Endothelial cell of umbilical vein (primary cell): Measurements from ENCODE around the gene ANXA4. TPM values are rescaled to one million over a fixed set of nuclear protein-coding genes. Genes with fewer than 3 reads are reported as not detected.

Source experiments
- BruUV-seq: library from RNA; stranded (reverse); fragments of 400-500 nt; replicated peaks from 2 replicates; lab custom pipeline; 2021; lab: Mats Ljungman, UMichigan
- CTCF ChIA-PET: fragments of 300-600, 350-600 bp; sonication (Branson Sonifier 250); formaldehyde crosslinking; loops from one replicate; lab custom pipeline; 2021; ENCODE audit warnings: antibody characterized with exemption, inconsistent platforms; lab: Charles Lee
- POLR2A ChIA-PET: fragments of 300-600, 350-600 bp; sonication (Branson Sonifier 250); formaldehyde crosslinking; loops from one replicate; lab custom pipeline; 2021; ENCODE audit warnings: antibody characterized with exemption, inconsistent platforms; lab: Charles Lee
- DNase-seq: peaks from one replicate; pipeline ENCODE4 v3.0.0-alpha.2; 2011; ENCODE audit warnings: low read depth, low spot score
- FAIRE-seq: peaks from 2 replicates; lab custom pipeline; 2011; peaks lifted over from hg19 to GRCh38; lab: Jason Lieb, UNC
- H2AFZ ChIP-seq: 2 replicates; pipeline ENCODE4 v1.6.0; 2012; ENCODE audit warnings: low read depth, low read length, control low read depth, inconsistent platforms
- H3K27ac ChIP-seq: 2 replicates; pipeline ENCODE4 v1.5.1; 2011; ENCODE audit warnings: low read depth, mild to moderate bottlenecking, control low read depth, low read length, moderate library complexity; ENCODE audit not compliant: insufficient read depth
- H3K27me3 ChIP-seq, 2 experiments: 2 replicates each; pipeline versions ENCODE4 v1.6.0 to v1.6.1; 2011; ENCODE audit warnings: low read length in 2 of 2, mixed read lengths in 1 of 2; ENCODE audit not compliant: control insufficient read depth in 2 of 2, insufficient read depth in 2 of 2
- H3K36me3 ChIP-seq, 2 experiments: 2 replicates in 1 of 2; 3 replicates in 1 of 2; pipeline ENCODE4 v1.5.1; 2011; ENCODE audit warnings: low read length in 2 of 2, mild to moderate bottlenecking in 1 of 2, moderate library complexity in 1 of 2; ENCODE audit not compliant: control insufficient read depth in 2 of 2, insufficient read depth in 2 of 2; ENCODE audit errors: extremely low read depth in 1 of 2
- H3K4me1 ChIP-seq: 3 replicates; pipeline ENCODE4 v1.5.1; 2011; ENCODE audit warnings: mild to moderate bottlenecking, low read length; ENCODE audit not compliant: control insufficient read depth, insufficient read depth; ENCODE audit errors: extremely low read depth
- H3K4me2 ChIP-seq: 2 replicates; pipeline ENCODE4 v1.6.1; 2011; ENCODE audit warnings: low read length, control low read depth, mixed read lengths; ENCODE audit not compliant: insufficient read depth
- H3K4me3 ChIP-seq, 3 experiments: fragments of 200-600 bp in 1 of 3; sonication (generic), shearing (Covaris generic) in 1 of 3; replicated peaks in 1 of 3; 2 replicates each; pipeline ENCODE4 v1.5.1; 2011 to 2016; ENCODE audit warnings: control low read depth in 3 of 3, low read length in 3 of 3, mild to moderate bottlenecking in 2 of 3, inconsistent platforms in 1 of 3, low read depth in 1 of 3, moderate library complexity in 1 of 3; ENCODE audit not compliant: insufficient read depth in 1 of 3
- H3K79me2 ChIP-seq: 2 replicates; pipeline ENCODE4 v1.6.0; 2012; ENCODE audit warnings: low read length, inconsistent platforms; ENCODE audit not compliant: control insufficient read depth, insufficient read depth
- H3K9ac ChIP-seq: replicated peaks from 2 replicates; pipeline ENCODE3; 2011; ENCODE audit warnings: low read length, control low read depth; ENCODE audit not compliant: insufficient read depth; ENCODE audit errors: extremely low read depth
- H3K9me1 ChIP-seq: replicated peaks from 3 replicates; pipeline ENCODE4 v1.6.0; 2011; ENCODE audit warnings: mild to moderate bottlenecking, low read length; ENCODE audit not compliant: control insufficient read depth, insufficient read depth; ENCODE audit errors: extremely low read depth
- H3K9me3 ChIP-seq: replicated peaks from 2 replicates; pipeline ENCODE4 v1.5.1; 2012; ENCODE audit warnings: low read length, inconsistent platforms; ENCODE audit not compliant: control insufficient read depth, insufficient read depth
- H4K20me1 ChIP-seq: replicated peaks from 2 replicates; pipeline ENCODE3; 2011; ENCODE audit warnings: mild to moderate bottlenecking, low read length; ENCODE audit not compliant: control insufficient read depth, insufficient read depth; ENCODE audit errors: extremely low read depth
- CTCF ChIP-seq, 2 donors: IDR thresholded peaks; 1 replicate in 1 of 2; 2 replicates in 1 of 2; pipeline ENCODE4 v1.5.1; 2011; ENCODE audit warnings: low read length in 2 of 2, mild to moderate bottlenecking in 2 of 2, moderate library complexity in 2 of 2, control low read depth in 1 of 2, inconsistent platforms in 1 of 2, low read depth in 1 of 2; ENCODE audit not compliant: insufficient read depth in 1 of 2; ENCODE audit errors: extremely low read depth in 1 of 2
- EZH2 ChIP-seq: IDR thresholded peaks from 2 replicates; pipeline ENCODE4 v1.6.1; 2012; ENCODE audit warnings: borderline replicate concordance, low read depth, mild to moderate bottlenecking, moderate library complexity, low read length, inconsistent platforms; ENCODE audit not compliant: severe bottlenecking
- FOS ChIP-seq: IDR thresholded peaks from 2 replicates; pipeline ENCODE4 v1.6.1; 2011; ENCODE audit warnings: mild to moderate bottlenecking, low read length, moderate library complexity, borderline replicate concordance; ENCODE audit not compliant: insufficient read depth
- GATA2 ChIP-seq: IDR thresholded peaks from 2 replicates; pipeline ENCODE4 v1.7.0; 2011; ENCODE audit warnings: low read depth, mild to moderate bottlenecking, moderate library complexity, mixed read lengths, low read length; ENCODE audit not compliant: insufficient read length, insufficient read depth
- JUN ChIP-seq: IDR thresholded peaks from 2 replicates; pipeline ENCODE4 v1.6.1; 2011; ENCODE audit warnings: borderline replicate concordance, low read depth; ENCODE audit not compliant: insufficient read length, insufficient read depth
- MAX ChIP-seq: IDR thresholded peaks from 2 replicates; pipeline ENCODE4 v1.6.1; 2011; ENCODE audit not compliant: insufficient read depth, insufficient read length
- MYC ChIP-seq: IDR thresholded peaks from one replicate; pipeline ENCODE4 v1.6.1; 2011; ENCODE audit warnings: mild to moderate bottlenecking, low read depth, low read length
- POLR2A ChIP-seq: IDR thresholded peaks from 2 replicates; pipeline ENCODE4 v1.6.1; 2012; ENCODE audit warnings: low read depth, mild to moderate bottlenecking, control low read depth, low read length
- POLR2AphosphoS5 ChIP-seq: IDR thresholded peaks from 2 replicates; pipeline ENCODE4 v1.6.1; 2012; ENCODE audit warnings: low read depth, mild to moderate bottlenecking, control low read depth, low read length, moderate library complexity; ENCODE audit not compliant: insufficient read depth
- dilution Hi-C: fragments of 300-500 bp; cut with MboI; formaldehyde crosslinking; loops from one replicate; pipeline ENCODE4 v1.15.0; 2019; ENCODE audit warnings: low sequenced_read_pairs; ENCODE audit not compliant: extremely low pct_ligation_motif_present
- intact Hi-C: fragments of 100-400 bp; cut with micrococcal nuclease; formaldehyde crosslinking; loops from one replicate; pipeline ENCODE4 v1.10.0; 2022
- polyA plus RNA-seq, 4 experiments: library from polyadenylated mRNA; depleted of rRNA in 3 of 4; stranded (reverse) in 3 of 4; unstranded in 1 of 4; fragments of >200 nt; gene quantifications; 2 replicates each; pipeline versions ENCODE4 v1.2.1 to v1.2.3, GENCODE V29; 2011 to 2012; ENCODE audit warnings: missing spikeins in 1 of 4
- total RNA-seq: library from RNA; stranded (reverse); gene quantifications from 2 replicates; pipeline ENCODE4 v1.2.3, GENCODE V29; 2021

Gene ANXA4
- total and polyA plus RNA-seq, 2 donors (not counting 3 experiments of a cell fraction or from before 2014, with no cell fraction given): 29.4 to 79.6 TPM

GRCh38 chr2:69729781-69730180 lies 12.2 kb upstream of the ANXA4 start:
- no peak overlapping the region for H3K27ac ChIP-seq
- CTCF ChIA-PET: interaction anchor here (2.8 to 2.9 kb wide), 2 partner anchors 9 to 86 kb away, joined by 13 to 29 read pairs; no protein-coding TSS in a partner anchor
- DNase-seq: no peak
- POLR2A ChIA-PET: no interaction called here
- H3K4me3 ChIP-seq: no peak overlapping the region
- intact Hi-C loops (loop anchor here (10.0 kb wide), 1 partner anchor 575 kb away; the partner anchor contains the start of gene FAM136A), dilution Hi-C loops (no loop called here)
- H3K9me3 ChIP-seq: no peaks in the 10 kb centered on the region
- H4K20me1 ChIP-seq: no peaks in the 10 kb centered on the region
- no TSS peak for BruUV-seq
- no peaks in the 10 kb centered on the region for H3K27me3 ChIP-seq
- H2AFZ ChIP-seq: no peak overlapping the region
- H3K9me1 ChIP-seq: no peaks in the 10 kb centered on the region
- TF ChIP-seq EZH2 (no peak), MAX (no peak), POLR2A (no peak), POLR2AphosphoS5 (no peak), GATA2 (no peak), CTCF (IDR thresholded peaks at IDR 0.05; ENCODE audit: extremely low read depth in 1 of 2, insufficient read depth in 1 of 2, low read depth in 1 of 2, low read length in 2 of 2) (no peak), JUN (no peak), MYC (no peak), FOS (no peak)
- no peaks in the 10 kb centered on the region for H3K79me2 ChIP-seq
- H3K4me1 ChIP-seq: peaks cover 2% of the 10 kb centered on the region
- no peak overlapping the region for H3K4me2 ChIP-seq
- FAIRE-seq: no peak
- no peaks in the 10 kb centered on the region for H3K36me3 ChIP-seq
- H3K9ac ChIP-seq: no peak overlapping the region
